ENCODE results near the gene DCLRE1A.

DCLRE1A gene

GRCh38 chr10:113854013-113854760, at the start of gene DCLRE1A, which contains the start of gene NHLRC2:
Gene DCLRE1A, minus strand, starts transcription at chr10:113854082. Its CDS starts 900 bp downstream, at chr10:113853182.
Gene NHLRC2, plus strand, starts transcription at chr10:113854661. Its CDS starts 212 bp downstream, at chr10:113854873.
- peak; percentile 87 for DNase-seq (ENCODE audit: low spot score)

DNA sequence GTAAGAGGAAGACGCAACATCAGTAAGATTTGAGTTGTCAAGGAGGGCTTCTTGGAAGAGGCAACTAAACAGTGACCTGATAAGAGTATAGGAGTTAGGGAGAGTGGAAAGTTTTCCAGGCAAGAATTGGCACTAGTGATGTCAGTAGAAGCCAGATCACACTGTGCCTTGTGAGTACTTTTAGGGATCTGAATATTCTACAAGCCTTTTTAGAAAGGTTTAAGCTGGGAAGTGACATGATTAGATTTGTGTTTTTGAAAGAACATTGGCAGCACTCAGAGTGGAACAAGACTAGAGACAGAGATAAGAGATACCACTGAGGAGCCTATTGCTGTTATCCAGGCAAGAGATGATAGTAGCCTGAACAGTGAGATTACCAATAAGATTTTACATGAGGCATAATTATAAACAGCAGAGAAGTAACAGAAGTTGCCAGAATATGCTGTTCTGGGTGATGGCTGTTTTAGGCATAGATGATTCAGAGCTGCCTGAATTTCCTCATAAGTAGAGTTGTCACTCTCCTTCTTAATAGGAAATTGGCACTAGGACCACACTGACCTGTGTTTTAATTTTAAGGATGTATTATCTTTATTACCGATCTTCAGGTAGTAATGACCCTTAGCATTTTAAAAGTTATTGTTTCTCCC, 46.2 kb upstream of the DCLRE1A start:
- DNase-seq (ENCODE audit: low spot score) = no peak

GRCh38 chr10:113897693-113898618, 44.1 kb upstream of the DCLRE1A start:
- no peak for DNase-seq (ENCODE audit: low spot score)

GRCh38 chr10:113895018-113895417, 41.1 kb upstream of the DCLRE1A start:
- DNase-seq (ENCODE audit: low spot score) = no peak

DNA sequence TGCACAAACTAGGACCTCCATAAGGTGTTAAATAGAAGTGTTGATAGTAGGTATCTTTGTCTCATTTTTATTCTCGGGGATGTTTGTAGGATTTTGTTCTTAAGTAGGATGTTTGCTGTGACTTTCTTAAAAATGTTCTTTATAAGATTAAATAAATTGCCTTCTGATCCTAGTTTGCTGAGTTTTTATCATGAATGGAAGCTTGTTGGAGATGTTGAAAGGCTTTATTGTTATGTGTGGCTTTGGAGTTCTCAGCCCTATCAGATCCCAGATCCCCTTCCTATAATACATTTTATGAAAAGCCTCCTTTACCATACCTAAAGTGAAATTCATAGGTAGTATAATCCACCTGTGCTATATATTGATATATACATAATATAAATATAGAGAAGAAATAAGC, 40.7 kb upstream of the DCLRE1A start:
- DNase-seq (ENCODE audit: low spot score) = no peak

DNA sequence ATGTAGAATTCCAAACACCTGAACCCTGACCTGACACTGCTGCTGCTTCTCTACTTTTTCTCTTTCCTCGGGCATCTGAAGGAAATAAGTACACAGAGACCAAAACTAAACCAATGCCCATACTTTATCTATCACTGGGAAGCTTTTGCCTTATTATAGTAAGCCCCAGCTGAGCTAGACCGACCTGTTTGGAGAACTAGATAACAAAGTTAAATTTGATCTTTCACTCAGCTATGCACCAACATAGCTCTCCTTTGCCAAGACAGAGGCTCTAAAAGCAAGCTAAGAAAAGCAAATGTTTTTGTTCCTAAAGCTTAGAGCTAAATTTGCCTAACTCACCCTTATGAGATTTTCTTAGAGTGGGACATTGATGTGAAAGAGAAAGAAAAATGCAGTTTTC, 39.7 kb upstream of the DCLRE1A start:
- DNase-seq (ENCODE audit: low spot score) = no peak

- DNase-seq (ENCODE audit: low spot score) = no peak
These were observed 37.6 kb upstream of the DCLRE1A start for GRCh38 chr10:113891476-113891875.

GRCh38 chr10:113890769-113891168, 36.9 kb upstream of the DCLRE1A start:
- no peak for DNase-seq (ENCODE audit: low spot score)

- DNase-seq (ENCODE audit: low spot score) = no peak
These were observed 36.0 kb upstream of the DCLRE1A start for GRCh38 chr10:113889911-113890310.

DNA sequence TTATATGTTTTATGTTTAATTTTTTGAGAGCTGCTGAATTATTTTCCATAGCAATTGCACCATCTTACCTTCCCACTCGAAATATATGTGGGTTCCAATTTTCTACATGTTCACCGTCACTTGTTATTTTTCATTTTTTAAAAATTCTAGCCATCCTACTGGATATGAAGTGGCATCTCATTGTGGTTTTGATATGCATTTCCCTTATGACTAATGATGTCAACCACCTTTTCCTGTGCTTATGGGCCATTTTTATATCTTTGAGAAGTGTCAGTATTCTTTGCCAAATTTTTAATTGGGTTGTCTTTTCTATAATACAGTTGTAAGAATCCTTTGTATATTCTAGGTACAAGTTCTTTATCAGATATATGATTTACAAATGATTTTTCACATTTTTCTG, 28.4 kb upstream of the DCLRE1A start:
- DNase-seq (ENCODE audit: low spot score) = no peak

- no peak for DNase-seq (ENCODE audit: low spot score)
These were observed 26.4 kb upstream of the DCLRE1A start for GRCh38 chr10:113880236-113880635.

DNA sequence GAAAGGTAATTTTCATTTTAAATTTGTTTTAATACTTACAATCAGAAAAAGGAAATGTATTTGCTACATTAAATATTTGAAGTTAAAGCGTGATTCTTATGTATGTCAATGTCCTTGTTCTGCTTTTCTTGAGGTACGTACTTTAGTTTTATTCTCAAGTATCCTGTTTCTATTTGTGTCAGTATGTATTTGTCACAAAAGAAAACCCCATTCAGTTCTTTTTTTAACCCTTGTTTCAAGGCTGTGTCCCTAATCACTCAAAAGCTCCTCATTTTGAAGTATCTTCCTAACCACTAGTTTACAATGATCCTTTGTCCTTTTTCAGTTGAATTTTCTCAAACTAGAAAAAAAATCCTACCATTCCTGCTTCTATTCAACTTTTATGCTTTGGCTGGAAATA, 25.8 kb upstream of the DCLRE1A start:
- no peak for DNase-seq (ENCODE audit: low spot score)

GRCh38 chr10:113876461-113876860, 22.6 kb upstream of the DCLRE1A start:
- no peak for DNase-seq (ENCODE audit: low spot score)

DNA sequence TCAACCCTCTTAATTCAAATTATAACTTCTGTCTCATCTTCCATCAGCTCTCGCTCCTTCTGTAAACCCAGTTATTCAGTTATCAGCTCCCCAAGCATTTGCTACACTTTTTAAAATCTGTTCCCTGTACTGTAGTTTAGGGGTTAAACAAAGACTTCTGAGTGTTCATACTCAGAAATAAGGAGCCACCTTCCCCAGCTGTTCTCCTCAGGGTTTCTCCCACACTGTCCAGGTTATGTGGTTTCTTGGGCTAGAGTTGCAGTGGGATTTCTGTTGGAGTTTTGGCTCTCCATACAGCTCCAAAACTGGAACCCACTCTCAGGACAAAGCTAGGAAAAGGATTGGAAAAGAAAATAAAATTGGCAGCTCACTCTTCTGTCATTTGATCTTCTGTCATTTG, 21.3 kb upstream of the DCLRE1A start:
- no peak for DNase-seq (ENCODE audit: low spot score)

DNA sequence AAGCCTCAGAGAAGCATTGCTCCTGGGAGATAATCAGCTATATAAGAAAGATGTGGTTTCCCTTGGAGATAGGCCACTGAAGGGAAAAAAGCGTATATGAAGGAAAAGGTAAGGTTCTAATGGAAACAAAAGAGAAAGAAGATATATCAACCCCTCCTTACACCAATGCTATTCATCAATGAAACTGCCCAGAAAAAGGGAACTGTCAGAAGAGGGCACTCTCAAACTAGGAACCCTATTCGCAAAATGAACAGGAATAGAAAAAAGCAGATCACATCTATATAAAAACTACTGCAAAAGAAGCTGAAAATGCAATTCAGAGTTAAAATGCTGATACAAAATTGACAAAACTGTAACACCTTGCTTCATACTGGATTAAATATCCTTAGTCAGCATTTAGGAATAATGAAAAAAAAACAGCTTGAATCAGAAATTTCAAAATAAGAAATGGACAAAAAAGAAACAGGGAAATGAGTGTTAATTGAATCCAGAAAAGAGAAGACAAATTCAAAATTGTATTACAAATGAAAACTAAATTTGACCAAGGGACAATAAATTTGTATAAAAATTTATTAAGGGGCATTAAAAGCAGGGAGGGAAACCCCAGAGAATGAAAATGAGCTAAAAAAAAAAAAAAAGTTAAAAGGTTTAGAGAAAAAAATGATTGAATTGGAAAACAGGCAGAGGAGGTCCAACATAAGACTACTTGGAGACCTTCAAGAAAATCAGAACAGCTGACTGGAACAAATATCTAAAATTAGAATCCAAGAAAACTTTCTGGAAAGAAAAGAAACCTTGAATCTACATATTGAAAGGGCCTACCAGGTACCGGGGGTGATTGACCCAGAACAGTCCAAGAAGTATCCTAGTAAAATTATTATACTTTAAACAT, 18.5 kb upstream of the DCLRE1A start:
- no peak for DNase-seq (ENCODE audit: low spot score)

DNA sequence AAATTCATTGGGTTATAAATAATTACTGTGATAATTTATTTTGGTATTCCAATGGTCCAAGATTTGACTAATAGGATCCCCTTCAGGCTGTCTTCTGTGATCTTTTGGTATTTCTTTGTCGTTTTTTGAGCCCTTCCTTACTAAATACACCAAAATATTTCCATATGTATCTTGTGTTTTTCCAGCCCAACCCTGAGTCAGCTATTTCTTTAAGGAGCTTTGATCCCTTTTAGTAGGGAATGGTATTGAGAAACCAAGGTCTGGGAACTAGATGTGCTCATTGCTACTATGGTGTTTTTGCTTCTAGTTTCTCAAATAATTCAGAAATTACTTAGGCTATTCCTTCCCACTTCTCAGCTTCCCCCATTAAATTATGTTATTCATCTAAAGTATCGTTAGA, 15.9 kb upstream of the DCLRE1A start:
- no peak for DNase-seq (ENCODE audit: low spot score)

GRCh38 chr10:113867904-113868303, 14.0 kb upstream of the DCLRE1A start:
- no peak for DNase-seq (ENCODE audit: low spot score)

GRCh38 chr10:113866551-113867394, 12.9 kb upstream of the DCLRE1A start:
- DNase-seq (ENCODE audit: low spot score) = no peak

GRCh38 chr10:113865901-113866300, 12.0 kb upstream of the DCLRE1A start:
- DNase-seq (ENCODE audit: low spot score) = no peak

DNA sequence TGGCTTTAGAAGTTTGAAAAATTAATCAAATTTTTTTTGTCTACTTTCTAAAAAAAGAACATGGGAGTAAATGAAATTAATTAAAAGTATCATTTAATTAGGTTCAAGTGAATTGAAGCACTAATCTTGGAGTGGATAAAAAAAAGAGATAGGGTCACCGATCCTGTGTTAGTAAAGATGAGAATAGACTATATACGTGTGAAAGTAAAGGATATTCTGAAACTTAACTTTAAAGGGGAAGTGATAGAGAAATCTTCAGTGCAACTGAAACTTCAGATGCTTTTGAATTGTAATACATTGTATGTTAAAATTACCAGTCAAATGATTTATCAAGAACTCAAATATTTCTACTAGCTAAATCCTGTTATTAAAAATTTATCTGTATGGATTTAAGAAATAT, 5.4 kb upstream of the DCLRE1A start:
- no peak for DNase-seq (ENCODE audit: low spot score)

DNA sequence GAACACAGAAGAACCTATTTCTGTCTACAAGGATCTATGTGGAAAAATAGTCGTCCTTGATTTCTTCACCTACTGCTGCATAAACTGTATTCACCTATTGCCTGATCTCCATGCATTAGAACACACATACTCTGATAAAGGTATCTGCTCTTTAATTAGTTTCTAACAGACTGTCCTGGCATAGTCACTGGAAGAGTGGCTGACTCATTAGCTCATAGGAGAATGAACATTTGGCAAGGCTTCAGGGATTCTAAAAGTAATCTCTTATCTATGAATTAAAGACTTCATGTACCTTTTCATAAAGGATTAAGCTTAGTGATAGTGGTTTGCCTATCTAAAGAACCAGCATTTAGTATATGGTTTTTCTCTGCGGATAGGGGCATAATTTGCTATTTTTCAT, 4.7 kb upstream of the DCLRE1A start:
- DNase-seq (ENCODE audit: low spot score) = no peak

All from ecto neural progenitor cell (in vitro differentiated cells).